Activated T-cell treated with anti-CD3 and anti-CD28 coated beads, Interleukin-2, amount 50 U/mL, for 48 hours (primary cell): ENCODE measurements around the gene NDUFS3.
"Not testable (repeated sequence)": the region's sequence is repeated elsewhere in the genome, so short reads cannot be mapped to it uniquely, and the experiment has no call there.

Experiments used
- DNase-seq, 2 experiments: peaks; one replicate each; pipeline ENCODE4 v3.0.0-alpha.2; 2020

The NDUFS3 gene

DNA sequence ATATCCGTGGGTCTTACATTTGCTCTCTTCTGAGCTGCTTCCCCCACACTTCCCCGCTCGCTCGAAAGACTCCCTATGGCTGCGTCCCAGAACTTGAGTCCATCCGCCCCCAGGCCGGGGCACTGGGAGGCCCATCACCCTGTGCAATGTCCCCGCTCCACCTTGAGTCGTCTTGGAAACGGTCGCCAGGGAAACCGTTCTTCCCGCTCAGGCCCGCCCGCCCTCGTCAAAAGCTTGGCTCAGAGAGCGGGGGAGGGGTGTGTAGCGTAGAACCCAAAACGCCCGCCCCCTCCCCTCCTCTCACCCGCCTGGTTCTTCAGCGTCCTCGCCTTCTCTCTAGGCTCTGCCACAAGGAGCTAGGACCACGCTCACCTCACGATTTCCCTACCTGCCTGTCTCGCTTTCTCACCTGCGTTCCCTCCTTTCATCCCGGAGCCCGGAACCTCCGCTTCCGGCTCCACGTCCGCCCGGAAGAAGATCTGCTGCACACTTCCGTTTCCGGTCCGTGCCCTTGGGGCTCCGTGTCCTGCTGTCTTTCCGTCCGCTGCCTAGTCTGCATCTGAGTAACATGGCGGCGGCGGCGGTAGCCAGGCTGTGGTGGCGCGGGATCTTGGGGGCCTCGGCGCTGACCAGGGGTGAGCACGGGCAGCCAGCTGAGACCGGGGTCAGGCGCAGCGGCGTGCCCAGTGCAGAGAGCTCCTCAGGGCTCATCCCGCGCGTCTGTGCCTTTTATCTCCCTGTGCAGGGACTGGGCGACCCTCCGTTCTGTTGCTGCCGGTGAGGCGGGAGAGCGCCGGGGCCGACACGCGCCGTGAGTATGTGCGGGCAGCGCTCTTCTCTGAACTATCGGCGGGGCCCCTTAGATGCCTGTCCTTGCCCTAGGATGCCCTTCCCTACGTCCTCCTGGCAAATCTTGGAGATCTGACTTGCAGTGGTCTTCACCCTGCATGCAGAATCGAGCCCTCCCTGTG, at the start of gene NDUFS3, which contains the start of gene KBTBD4:
TSS of gene NDUFS3 (plus strand) at position 551 of the 971 bp plus-strand sequence. CDS start at position 569, 18 bp downstream.
TSS of gene KBTBD4 (minus strand) at position 447 of the 971 bp plus-strand sequence. CDS start at position 428, 19 bp downstream.
- peak; percentile 95 to 98 for DNase-seq

DNA sequence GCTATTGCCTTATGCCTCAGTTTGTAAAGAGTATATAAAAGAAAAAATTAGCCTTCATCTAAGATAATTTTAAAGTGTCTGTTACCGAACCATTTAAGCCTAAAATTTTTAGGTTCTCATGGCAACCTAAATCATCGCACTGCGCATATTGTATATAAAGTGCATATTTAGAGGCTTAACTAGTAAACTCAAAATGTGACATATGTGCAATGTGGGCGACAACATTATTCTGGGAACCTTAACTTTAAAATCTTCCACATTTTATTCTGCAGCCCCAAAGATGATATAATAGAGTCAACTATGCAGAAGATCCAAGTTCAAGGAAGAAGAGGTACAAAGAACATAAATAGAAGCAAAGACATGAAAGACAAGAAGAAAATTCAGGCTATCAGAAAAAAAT, 48.9 kb upstream of the NDUFS3 start:
- no peak for DNase-seq

DNA sequence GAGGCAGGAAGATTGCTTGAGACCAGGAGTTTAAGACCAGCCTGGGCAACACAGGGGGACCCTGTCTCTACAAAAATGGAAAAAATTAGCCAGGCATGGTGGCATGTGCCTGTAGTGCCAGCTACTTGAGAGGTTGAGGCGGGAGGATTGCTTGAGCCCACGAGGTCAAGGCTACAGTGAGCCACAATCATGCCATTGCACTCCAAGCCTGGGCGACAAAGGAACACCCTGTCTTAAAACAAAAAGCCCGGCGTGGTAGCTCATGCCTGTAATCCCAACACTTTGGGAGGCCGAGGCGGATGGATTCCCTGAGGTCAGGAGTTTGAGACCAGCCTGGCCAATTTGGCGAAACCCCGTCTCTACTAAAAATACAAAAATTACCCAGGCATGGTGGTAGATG, 48.2 kb upstream of the NDUFS3 start:
- not testable (repeated sequence) for DNase-seq

DNA sequence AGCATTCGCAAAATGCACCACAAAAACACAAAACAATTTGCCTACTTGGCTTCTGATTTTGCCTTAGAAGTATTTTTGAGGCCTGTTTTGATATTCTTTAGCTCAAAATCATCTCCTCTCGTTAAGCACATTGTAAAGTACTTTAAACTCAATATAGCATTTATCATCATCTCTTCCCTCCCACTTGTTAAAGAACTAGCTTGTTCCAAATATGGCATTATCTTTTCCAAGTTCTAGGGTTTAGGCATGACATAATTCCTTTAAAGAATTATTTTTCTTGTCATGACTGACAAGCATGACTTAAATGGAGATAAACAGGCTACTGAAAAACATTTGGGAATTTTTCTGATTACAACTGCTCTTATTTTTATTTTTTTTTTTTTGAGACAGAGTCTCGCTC, 47.2 kb upstream of the NDUFS3 start:
- no peak for DNase-seq

DNA sequence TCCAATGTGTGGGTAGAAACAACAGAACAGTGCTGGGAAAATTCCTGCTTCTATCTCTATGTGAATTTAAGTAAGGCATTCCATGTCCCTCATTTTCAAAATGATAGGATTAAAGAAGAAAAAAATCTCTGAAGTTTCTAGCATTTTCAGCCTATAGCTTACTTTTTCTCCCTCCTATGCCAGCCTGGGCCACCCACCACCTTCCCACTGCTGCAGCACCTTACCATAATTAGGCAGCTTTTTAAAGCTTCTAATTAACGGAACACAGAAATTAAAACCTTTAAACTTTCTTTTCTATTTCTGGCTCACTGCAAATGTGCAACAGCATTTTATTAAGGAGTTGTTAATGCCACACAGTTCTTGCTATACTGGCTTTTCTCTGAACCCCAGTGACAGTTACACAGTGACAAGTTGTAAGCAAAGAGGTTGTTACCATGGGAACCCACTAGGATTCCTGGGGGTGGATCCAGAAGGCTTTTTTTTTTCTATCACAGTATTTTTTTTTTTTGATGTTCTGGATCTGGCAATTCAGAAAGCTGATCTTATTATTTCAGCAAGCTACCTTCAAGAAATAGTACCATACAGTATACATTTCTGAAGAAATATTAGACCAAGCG, 46.2 kb upstream of the NDUFS3 start:
- DNase-seq = no peak

DNA sequence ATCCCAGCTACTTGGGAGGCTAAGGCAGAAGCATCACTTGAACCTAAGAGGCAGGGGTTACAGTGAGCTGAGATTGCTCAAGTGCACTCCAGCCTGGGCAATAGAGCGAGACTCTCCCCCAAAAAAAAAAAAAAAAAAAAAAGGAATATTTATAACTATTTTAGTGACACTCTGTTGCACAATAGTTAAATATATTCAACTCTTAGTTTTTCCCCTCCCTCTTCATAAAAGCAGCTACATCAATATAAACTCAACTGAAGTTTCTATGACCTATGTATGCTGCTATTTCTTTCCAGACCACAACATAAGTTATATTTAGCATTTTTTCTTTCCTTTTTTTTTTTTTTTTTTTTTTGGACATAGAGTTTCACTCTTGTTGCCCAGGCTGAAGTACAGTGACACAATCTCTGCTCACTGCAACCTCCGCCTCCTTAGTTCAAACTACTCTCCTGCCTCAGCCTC, 45.2 kb upstream of the NDUFS3 start:
- DNase-seq = no peak

DNA sequence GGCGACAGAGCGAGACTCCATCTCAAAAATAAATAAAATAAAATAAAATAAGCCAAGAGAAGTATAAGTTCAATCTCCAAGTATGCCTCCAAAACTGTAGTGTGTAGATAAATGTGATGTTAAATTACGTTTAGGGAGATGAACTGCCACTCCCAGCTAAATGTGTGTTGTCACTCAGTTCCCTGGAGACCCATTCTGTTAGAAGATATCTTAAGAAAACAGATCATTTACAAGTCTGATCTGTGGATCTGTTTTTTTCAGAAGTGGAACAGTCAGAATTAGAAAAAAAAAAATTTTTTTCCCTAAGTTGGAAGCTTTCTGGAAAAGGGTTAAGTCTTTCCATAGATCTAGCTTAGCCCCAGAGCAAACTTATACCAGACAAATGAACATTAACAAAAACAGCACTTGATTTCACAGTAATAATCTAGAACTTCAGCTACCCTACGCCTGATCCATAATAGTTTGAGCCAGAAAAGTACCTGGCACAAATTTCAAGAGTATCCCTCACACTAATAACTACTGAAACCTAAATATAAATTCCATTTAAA, 44.1 kb upstream of the NDUFS3 start:
- no peak for DNase-seq

DNA sequence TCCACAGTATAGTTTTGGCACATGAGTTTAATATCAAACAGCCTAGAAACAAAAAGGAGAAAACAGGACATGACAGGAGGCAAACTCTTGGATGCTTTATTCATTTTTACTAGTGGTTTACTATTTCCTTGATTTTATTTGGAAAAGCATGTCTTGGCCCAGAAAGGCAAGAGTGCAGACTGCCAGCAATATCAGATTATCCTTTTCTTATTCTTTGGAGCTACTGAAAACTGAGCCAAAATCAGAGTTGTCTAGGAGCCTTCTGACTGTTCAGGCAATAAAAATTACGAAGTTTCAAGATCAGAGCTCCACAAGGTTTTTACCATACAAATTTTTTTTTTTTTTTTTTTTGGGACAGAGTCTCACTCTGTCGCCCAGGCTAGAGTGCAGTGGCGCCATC, 42.0 kb upstream of the NDUFS3 start:
- DNase-seq = no peak

DNA sequence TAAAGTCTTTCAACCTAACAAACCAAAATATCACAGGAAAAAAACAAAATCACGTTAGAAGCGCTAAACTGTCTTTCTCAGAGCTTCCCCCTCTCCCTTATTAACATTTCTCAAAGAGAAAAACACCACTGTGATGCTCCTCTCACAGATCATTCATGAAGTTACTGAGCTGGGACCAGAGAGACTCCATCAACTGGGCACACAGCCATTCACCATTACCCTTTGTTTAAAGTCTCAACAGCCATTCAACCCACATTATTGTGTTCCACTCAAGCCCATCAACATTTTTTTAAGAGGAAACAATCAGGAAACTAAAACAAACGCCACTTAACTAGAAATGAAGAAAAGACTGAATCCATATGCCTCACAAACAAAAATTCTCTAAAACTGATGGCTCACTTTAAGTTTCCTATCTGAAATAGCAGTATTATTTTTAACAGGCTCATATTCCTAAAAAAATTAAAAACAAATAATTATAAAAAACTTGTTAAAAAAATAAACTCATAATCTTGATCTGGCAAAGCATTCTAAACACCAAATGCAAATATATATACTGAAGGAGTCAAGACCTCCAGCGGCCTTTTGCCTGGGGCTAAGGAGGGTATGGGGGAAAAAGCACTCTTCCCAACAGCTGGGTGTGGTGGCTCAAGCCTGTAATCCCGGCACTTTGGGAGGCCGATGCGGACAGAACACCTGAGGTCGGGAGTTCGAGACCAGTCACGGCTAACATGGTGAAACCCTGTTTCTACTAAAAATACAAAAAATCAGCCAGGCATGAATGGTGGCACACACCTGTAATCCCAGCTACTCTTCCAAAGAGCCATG, 39.9 kb upstream of the NDUFS3 start:
- no peak for DNase-seq

DNA sequence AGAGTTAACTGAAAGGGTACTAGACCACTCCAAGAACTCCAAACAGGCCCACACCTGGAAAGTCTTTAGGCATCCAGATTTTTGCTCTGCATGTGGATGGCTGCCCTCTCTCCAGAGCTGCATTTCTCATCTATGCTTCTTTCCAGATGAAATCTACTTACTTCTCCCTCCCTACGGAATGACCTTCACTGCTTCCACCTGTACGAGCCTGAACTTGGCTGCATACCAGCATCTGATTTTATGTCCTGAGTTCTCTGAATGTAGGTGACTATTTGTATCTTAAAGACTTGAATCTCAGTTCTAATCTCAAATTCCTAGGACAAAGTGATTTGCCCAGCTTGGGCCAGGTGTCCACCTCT, 39.2 kb upstream of the NDUFS3 start:
- DNase-seq = no peak

DNA sequence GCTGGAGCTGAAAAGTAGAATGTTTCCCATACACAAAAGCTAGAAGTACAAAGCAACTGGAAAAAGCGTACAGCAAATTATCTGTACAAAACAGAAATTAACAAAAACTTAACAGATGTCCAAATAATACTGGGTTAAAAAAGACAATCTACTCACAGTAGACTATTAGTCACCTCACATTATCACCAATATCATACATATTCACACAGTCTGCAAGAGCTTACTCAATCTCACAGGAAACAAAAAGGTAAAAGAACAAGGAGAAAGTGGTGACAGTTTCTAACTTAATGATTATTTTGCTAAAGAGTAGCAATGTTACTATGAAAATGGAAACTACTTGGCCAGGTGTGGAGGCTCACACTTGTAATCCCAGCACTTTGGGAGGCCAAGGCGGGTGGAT, 37.8 kb upstream of the NDUFS3 start:
- DNase-seq = no peak

DNA sequence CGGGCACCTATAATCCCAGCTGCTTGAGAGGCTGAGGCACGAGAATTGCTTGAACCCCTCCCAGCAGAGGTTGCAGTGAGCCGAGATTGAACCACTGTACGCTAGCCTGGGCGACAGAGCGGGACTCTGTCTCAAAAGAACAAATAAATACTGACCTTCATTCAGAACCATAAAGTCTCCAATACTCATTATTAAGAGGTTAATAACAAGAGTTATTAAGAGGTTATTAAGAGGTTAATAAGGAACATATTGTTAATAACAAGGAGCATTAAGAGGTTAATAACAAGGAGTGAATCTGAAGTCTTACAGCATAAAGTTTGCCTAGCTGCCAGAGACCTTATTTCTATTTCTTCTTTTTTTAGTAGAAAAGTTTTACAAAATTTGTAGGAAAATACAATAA, 33.6 kb upstream of the NDUFS3 start:
- DNase-seq = no peak

DNA sequence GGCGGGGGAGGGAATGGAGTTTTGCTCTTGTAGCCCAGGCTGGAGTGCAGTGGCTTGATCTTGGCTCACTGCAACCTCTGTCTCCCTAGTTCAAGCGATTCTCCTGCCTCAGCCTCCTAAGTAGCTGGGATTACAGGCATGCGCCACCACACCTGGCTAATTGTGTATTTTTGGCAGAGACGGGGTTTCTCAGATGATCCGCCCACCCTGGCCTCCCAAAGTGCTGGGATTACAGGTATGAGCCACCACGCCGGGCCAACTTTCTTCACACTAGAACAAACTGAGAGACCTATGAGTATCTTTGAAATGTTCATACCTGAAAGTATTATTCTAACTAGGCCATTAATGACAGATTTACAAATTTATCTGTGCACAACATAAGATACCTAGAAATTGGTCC, 32.6 kb upstream of the NDUFS3 start:
- not testable (repeated sequence) for DNase-seq

DNA sequence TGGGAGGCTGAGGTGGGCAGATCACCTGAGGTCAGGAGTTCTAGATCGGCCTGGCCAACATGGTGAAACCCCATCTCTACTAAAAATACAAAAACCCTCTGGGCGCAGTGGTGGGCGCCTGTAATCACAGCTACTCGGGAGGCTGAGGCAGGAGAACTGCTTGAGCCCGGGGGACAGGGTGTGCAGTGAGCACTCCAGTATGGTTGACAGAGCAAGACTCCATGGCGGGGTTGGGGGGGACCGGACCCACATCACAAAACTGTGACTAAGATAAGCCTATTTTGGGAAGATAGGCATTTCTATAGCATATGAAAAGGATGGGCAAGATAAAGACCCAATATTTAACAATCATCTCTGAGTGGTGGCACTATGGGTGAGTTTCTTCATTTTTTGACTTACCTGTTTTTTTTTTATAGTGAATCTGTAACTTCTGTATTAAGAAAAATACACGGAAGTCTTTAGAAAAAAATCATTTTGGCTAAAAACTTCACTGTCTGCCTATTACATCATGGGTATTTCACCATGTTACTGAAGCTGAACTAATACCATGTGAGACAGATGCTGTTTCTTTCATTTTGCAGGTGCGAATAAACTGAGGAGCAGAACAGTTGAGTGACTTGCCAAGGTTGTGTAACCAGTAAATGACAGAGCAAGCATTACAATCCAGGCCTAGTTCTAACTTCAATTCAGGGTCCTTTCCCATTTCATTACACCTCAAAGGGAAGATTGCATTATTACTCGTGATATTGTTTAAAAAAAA, 28.4 kb upstream of the NDUFS3 start:
- DNase-seq = no peak

DNA sequence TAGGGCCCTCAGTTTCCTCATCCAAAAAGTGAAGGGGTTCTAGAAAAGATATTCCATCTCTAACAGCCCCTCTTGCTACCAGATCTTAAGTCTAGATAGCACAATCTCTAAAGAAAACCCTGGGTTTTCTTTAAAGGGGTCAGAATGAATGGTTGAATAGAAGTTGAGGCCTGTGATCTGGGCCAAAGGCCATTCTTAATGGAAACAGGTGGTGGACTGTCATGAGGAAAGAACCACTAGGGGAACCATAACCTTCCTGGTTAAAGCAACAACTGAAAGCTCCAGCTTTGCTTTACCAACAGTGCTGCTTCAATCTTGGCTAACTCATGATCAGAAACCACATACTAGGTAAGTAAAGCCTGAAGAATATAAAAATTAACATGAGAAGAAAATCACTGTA, 27.8 kb upstream of the NDUFS3 start:
- DNase-seq = no peak

DNA sequence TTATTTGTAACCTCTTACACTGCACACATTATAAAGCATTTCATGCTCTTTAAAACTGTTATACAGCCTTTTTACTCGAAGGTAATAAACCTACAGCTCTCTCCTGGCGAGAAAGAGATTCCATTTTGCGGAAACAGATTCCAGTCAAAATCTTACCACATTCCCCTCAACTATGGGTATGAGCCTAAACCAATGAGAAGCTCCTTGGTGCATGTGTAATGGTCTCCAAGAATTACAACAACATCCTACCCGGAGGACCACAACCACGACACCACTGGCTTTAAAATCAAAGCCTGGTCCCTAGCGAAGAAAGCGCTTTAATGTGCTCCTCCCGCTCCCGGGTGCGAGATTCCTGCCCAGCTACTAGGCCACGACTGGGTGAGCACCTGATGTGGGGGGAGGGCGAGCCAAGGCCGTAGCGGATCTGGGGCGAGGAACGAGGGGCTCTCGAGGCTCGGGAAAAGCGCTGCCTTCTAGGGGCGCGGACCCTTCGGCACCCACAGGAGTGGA, 26.8 kb upstream of the NDUFS3 start:
- DNase-seq = no peak

DNA sequence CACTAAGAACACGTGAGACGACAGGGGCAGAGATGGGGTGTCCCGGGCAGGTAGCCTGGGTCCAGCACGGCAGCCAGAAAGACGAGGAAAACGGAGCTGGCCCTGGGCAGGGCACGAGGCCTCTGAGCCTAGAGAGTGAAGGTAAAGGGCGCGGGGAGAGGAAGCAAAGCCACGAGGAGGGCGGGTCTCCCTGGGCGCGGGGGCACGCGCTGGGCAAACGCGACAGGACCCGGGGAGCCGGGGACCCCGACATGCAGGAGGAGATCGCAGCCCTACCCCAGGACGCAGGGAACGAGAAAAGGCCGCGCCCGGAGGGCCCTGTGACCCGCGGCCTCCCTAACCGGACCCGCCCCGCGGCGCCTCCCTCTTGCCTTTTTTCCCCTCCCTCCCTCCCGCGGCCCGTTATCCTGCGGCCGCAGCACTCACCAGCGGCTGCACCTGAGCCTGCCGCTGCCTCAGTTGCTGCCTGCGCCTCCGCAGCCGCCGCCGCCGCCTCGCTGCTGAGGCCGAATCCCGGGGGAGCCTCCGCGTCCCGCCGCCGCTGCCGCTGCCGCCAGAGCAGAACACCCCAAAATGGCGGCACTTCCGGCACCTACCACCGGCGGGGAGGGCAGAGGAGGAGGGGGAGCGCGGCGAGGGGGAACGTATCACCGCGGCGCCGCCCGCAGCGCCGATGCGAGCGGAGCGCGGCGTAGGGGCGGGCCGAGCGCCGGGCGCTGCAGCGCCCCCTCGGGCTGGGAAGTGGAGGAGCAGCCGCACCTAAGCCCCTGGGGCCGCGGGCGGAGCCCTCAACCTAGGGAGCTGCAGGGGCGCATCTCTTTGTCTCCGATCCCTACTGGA, 26.1 kb upstream of the NDUFS3 start, which contains the start of gene CELF1:
TSS of gene CELF1 (minus strand) at position 567 of the 840 bp plus-strand sequence. CDS start 53,609 bp downstream, outside the sequence.
- peak; percentile 94 to 96 for DNase-seq

DNA sequence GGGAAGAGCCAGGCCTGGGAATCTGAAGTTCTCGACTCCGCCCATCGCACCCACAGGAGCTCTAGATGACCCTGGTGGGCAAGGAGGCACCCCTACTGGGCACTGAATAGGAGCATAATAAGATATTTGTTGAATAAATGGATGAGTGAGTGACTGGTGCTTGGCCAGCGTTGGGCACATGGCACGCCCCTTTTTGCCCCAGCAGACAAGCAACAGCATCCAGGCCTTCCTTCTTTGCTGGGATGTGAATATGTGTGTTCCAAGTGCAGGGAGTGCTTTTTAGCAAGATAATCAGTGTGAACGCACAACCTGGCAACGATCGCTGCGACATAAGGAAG, 25.5 kb upstream of the NDUFS3 start:
- DNase-seq = no peak

DNA sequence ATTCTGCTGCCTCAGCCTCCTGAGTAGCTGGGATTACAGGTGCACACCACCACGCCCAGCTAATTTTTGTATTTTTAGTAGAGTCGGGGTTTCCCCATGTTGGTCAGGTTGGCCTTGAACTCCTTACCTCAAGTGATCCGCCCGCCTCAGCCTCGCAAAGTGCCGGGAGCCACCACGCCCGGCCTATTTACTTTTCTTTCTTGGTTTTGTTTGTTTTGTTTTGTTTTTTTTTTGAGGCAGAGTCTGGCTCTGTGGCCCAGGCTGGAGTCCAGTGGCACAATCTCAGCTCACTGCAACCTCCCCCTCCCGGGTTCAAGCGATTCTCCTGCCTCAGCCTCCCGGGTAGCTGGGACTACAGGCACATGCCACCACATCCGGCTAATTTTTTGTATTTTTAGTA, 21.9 kb upstream of the NDUFS3 start:
- DNase-seq = not testable (repeated sequence)

DNA sequence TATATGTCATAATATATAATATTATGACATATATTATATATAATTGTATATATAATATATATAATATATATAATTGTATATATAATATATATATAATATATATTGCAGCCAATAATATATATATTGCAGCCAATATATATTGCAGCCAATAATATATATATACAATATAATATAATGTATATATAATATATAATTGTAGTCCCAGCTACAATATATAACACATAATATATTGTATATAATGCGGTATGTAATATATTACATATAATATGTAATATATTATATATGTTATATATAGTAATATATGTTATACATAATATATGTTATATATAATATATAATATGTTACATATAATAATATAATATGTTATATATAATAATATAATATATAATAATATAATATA, 20.2 kb upstream of the NDUFS3 start:
- no peak for DNase-seq

DNA sequence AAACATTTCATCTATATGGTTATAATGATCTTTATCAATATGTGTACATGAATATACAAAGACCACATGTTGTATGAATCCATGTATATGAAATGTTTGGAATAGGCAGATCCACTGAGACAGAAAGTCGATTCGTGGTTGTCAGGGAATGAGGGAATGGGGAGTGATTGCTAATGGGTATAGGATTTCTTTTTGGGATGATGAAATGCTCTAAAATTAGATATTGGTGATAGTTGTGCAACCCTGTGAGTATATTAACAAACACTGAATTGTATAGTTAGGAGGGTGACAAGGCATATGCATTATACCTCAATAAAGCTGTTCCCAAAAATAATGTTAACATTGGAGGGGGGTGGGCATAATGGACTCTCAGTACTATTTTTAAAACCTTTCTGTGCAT, 18.4 kb upstream of the NDUFS3 start:
- DNase-seq = no peak
